Esophagus mucosa (tissue), 1 donor: ENCODE measurements around the gene WDFY3. TPM values are rescaled to one million over a fixed set of nuclear protein-coding genes. Genes with fewer than 3 reads are reported as not detected.
"Not testable (repeated sequence)": the region's sequence is repeated elsewhere in the genome, so short reads cannot be mapped to it uniquely, and the experiment has no call there.

Experiments used
- ATAC-seq: fragments of 200-7000 bp; cut with Tn5 transposase; one replicate; pipeline ENCODE4 v1.9.1; 2020
- total RNA-seq: library from RNA; stranded (reverse); gene quantifications from one replicate; pipeline ENCODE4 v1.2.4, GENCODE V29; 2023
- donor health status: DM: yes; HTN: yes; CAD: no.

WDFY3 gene
- total RNA-seq, 1 donor from 2014 or later, result 46.7 TPM

DNA sequence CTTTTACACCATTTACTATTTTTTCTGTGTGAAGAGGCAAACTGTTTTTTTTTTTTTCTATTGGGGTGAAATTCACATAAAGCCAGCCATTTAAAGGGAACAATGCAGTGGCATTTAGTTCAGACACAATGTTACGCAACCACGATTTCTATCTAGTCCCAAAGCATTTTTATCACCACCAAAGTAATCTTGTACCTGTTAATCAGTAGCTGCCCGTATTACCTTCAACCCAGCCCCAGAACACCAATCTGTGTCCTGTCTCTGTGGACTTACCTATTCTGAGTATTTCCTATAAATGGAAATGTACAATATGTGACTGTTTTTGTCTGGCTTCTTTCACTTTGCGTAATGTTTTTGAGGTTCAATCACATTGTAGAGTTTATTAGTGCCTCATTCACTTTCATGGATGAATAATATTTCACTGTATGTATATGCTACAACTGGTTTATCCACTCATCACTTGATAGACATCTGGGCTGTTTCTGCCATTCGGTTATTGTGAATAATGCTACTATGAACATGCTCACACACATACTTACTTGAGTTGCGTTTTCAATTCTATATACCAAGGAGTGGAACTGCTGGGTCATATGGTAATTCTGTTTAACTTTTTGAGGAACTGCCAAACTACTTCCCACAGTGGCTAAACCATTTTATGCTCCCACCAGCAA lies 267.4 kb downstream of the WDFY3 start:
- peak; percentile 98 for ATAC-seq

DNA sequence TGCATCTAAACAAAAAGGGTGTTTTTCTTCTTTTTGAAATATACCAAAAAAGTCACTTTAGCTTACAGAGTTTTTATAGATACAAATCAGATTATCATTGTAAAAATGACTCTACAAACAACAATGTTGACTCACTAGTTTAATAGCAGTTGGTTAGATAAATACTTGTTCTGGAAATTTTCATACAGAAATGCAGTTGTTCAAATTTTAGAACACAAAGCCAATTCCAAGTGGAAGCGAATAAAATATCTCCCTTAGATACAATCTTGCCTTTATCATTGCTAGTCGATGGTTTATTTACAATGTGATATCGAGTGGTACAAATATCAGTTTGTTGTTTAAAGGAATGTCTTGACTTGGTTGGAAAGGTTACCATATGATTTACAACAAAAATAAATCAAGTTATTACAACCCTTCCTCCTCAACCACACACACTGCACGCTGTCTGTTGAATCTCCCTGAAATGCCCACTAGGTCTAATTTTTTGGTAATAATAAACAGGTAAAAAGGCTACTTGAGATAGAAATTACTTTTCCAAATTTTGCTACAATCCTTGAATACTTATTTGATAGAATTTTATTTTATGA lies 268.8 kb downstream of the WDFY3 start:
- ATAC-seq, result no peak

DNA sequence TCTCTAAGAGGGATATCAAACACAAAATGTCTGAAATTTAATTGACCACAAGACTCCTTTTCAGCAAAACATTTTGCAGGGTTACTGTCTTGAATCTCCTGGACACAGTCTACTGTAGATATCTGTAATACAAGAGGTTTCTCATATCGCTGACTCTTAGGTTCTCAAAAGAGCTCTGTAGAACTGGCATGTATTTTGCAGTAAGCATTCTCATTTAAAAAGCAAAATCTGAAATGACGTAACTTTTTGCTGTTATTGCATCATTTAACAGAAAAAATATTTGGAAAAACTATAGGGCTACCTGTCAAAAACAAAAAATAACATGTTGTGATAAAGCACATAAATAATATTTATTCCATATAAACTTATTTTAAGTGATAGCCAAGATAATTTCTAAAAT lies 269.3 kb downstream of the WDFY3 start:
- no peak for ATAC-seq

DNA sequence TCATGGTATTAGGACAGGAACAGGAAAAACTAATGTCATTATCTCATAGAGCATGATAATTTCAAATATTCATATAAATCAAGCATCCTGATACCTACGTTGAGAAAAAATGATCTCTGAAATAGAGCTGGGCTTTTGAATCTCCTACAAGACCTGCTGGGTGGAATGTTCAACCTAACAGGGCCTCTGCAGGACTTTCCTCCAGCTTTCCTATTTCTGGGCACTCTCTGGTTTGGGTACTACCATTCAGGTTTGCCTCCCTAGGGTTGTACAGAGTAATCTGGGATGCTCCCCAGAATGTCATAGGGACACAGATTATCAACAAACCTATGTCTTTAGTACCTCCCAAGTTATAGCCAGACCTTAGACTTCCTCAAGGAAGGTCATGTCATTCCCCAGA lies 274.7 kb downstream of the WDFY3 start:
- no peak for ATAC-seq

DNA sequence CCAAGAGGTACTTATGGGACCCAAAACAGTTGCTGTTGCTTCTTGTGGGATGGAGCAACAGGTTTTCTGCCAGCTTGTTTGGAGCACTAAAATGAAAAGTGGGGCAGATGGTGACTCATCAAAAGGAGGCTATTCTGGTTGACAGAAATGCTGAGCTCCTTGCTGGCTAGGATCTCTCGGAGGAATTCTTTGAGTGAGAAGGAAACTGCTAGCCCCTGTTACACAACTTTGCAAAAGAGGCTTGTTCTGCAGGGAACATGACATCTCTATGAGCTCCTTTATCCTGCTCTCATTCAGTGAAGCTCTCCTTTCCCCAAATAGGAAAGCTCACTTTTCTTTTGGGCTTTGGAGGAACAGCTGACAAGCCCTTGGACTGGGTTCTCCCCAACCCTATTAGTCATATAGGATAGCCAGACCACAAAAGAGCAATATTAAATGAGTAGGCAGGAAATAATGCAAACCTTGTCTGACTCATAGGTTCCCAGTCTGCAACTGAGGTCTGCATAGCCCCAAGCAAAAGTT lies 275.3 kb downstream of the WDFY3 start:
- peak; percentile 97 for ATAC-seq

DNA sequence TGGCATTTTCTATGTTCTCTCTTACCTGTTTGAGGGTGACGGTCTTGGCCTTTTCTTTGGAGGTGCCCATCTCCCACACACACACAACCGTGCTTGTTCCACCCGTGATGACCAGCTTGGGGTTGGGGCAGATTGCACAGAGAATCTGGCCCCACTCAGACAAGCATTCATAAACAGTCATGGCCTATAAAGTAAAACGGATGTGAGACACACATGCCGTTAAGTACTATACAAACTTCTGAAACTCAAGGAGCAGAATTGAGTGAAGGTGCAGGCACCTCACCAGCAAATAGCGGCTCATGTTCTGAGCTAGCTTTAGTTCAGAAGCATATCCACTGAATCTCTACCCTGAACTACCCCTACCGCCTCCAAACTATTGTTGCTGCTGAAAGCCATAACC lies 276.0 kb downstream of the WDFY3 start:
- no peak for ATAC-seq

DNA sequence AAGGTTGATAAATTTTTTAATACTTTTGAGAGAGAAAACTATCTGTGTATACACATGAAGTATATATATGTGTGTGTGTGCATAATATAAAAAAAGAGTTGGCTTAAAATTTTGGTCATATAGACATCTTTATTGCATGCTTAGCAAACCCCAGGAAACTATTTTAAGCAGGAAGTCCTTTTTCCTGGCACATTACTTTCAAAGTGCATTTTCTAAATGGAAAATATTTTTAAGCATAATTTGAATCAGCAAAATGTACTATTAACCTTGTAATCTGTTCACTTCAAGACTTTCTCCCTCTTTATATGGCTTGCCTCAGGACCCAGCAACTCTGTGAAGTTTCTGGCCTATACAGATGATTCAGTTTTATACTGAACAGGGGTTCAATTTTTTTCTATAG lies 277.3 kb downstream of the WDFY3 start:
- ATAC-seq, result no peak

DNA sequence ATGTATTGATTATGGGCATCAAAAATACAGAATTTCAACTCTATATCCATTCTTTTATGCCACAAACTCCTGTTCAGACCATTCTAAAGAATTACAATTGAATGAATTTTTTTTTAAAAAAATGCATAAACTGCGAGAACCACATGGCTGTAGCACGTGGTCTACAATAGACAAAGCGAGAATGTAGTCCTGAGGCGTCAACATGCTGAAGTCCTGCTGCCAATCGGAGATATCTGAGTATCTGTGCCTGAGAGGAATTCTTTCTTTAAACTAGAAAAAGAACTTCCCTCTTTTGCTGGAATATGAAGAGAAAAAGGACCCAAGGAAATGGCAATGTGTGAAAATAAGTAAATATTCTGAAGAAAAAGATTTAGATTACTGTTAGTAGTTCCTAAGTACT lies 277.9 kb downstream of the WDFY3 start:
- no peak for ATAC-seq

DNA sequence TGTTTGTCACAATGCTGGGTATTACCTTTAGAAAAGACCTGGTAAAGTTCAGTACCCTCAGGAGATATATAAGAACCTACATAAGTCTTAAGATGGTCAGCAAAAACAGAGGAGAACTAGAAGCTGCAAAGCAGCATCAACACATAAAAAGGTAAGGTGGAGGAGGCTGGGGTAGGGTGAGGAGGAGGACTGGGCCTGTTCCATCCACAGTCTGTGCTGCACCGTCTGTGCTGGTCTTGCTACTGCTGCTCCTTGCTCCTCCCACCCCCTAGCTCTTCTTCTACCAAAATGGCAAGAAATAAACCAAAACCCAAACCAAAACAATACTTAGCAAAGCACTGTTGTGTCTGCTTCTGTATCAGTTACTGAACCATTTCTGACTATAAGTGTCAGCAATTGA lies 281.4 kb downstream of the WDFY3 start:
- ATAC-seq, result no peak

DNA sequence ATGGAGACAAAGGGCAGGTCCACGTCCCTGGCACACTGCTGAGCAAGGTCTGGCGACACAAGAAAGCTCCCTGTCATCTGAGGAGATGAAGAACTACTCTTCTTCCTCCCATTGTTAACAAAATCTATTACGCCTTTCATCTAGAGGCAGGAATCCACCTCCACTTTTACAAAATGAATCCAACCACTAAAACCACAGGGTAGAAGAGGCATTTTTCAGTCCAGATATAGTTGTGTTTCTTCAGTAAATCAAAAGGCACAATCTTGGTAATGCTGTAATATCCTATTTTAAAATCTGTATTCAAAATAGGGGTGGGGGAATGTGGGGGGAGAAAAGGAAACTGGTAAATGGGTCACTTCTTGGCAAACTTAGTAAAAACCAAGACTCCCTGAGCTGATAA lies 282.1 kb downstream of the WDFY3 start:
- ATAC-seq, result no peak

DNA sequence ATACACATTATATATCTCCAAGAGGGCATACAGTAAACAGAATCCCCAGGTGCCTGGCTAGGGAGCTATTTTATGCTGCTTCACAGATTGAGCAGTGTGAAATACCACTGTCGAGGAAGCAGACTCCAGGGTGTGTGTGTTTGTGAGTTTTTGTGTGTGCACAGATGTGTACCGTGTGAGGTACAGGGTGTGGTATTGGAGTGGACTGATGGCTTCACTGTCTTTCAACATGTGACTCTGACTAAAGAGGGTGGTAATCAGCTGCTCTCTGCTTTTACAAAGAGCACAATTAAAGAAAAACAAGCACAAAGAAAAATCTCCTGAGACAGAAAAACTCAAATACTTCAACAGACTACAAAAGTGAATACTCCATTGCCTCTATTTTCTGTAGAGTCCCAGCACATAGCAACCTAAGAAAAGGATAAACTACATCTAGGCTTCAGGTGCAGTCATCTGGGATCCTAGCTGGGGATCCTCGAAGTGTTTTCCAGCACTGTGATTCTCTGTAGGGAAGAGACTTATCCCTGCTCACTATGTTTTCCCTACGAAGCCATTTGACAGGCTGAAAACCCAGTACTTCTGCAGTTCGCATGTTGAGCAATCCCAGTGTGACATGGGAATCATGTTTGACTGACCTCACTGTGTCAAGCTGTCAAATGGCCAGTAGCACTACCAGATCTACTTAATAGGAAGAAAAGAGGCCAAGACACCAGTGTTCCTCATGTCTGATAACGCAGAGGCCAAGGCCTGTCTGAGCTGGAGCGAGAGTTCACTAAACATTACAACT lies 283.2 kb downstream of the WDFY3 start:
- ATAC-seq, result peak; percentile 47

DNA sequence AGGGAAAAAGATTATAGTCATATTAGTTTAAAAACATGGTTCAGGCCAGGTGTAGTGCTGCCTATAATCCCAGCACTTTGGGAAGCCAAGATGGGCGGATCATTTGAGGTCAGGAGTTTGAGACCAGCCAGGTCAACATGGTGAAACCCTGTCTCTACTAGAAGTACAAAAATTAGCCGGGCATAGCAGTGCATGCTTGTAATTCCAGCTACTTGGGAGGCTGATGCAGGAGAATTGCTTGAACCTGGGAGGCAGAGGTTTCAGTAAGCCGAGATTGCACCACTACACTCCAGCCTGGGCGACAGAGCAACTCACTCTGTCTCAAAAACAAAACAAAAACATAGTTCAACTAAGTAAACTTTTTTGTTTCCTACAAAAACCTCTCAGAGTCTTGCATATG lies 283.8 kb downstream of the WDFY3 start:
- ATAC-seq, result not testable (repeated sequence)

DNA sequence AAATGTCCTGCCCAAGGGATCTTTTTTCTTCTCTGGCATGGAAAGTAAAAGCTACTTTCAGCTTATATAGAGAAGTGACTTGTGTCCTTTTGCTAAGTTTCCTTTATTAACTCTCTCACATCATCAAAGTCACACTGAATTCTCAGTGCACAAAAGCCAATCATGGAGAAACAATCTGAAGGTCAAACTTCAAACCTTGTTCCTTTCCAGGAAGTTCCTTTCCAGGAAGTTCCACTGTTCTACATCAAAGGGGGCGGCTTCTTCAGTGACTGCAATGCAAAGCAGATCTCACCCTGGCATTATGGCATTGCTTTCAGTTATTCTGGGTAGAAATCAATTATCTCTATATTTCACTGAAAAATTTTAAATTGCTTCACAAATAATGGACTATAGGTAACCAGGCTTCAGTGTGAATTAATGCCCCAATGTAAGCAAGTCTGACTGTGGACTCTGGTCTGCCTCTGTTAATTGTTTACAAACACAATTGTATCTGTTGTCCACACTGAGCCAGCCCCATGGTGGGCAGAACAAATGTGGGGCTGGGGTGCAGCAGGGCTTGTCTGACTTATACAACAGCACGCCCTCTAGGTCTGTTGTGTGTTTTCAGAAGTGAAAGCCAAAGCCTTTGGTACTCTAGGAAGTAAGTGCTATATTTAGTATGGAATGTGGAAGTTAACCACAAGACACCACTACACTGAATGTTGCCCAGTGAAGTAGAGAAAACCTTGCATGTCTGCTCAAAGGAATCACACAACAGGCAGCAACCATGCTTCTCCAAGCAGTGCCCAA lies 284.8 kb downstream of the WDFY3 start:
- peak; percentile 46 for ATAC-seq

DNA sequence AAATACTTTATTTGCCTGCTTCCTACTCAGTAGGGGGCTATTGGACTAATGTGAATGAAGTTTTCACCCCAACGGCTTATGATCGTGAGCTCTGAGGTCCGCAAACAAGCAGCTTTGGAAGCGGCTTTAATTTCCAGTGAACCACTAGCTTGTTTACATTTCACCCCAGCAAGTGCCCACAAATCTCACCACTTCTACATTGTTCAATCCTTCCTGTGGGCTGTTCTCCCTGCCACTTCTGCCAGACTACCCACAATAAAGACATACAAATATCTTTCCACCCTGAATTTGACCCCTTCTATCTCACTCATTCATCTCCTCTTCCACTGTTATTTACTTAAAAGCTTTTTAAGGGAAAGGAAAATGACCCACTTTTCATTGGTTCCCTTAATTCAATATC lies 285.5 kb downstream of the WDFY3 start:
- no peak for ATAC-seq

DNA sequence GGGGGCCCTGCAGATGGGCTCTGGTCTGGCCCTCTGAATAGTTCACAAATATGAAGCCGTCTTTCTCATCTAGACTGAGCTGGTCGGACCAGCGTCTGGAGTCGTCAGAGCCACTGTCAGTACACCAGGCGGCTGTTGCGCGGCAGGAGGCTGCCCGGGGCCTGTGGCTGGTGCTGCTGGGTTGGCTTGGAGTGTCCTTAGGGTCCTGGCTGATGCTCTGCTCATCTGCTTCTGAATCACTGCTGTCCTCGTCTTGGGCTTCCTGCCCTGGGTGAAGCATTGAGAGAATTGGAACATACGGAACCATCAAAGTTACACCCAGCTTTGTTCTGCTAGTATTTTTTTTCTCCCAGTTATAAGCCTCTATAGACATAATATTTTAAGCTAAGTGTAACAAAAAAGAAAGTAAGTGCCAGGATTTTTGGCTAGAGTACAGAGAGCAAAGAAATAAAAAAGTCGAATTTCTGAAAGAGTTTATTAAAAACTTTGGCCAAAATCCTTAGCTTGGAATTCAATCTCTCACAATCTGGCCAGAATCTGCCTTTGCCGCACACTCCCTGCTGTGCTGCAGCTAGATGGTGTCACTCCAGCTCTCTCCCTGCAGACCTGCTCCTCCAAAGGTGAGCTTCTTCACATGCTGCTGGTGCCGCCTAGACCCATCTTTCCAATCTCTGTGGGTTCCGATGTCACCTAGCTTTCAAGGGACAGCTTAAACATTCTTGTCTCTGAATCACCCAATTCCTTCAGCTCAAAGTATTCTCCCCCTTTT lies 287.3 kb downstream of the WDFY3 start:
- ATAC-seq, result no peak

DNA sequence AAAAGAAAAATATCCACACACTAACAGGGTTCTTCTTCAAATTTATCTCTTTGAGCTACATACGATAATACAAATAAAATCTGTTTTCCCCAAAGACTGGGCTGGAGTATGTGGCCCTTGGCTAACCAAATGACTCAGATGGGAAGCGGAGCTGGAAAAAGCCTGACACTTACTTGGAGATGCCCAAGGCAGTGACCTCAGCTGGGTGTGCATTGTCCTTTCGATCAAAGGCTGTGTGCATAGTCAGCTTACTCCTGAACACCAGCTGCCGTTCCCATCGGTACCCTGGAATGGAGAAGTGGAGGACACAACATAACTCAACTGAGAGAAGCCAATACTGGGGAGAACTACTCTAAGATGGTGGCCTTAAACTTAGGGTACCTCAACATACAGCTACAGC lies 288.5 kb downstream of the WDFY3 start:
- ATAC-seq, result no peak

DNA sequence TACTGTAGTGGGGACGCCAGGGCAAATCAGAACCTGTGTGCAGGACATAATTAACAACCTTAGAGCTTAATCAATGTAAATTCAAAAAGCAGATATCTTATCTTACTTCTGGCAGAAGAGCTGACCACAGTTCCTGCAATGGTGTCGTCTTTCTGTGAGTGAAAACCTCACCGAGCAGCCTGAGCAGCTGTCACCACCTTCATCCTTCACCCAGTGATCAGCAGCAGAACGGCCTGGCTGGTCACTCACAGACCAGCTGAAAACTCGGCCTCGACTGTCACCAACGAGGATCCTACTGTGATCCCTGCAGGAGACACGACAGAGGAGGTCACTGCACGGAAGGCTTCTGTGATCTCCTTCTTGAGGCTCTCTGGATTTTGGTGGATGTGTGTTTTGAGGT lies 289.4 kb downstream of the WDFY3 start:
- ATAC-seq, result no peak

DNA sequence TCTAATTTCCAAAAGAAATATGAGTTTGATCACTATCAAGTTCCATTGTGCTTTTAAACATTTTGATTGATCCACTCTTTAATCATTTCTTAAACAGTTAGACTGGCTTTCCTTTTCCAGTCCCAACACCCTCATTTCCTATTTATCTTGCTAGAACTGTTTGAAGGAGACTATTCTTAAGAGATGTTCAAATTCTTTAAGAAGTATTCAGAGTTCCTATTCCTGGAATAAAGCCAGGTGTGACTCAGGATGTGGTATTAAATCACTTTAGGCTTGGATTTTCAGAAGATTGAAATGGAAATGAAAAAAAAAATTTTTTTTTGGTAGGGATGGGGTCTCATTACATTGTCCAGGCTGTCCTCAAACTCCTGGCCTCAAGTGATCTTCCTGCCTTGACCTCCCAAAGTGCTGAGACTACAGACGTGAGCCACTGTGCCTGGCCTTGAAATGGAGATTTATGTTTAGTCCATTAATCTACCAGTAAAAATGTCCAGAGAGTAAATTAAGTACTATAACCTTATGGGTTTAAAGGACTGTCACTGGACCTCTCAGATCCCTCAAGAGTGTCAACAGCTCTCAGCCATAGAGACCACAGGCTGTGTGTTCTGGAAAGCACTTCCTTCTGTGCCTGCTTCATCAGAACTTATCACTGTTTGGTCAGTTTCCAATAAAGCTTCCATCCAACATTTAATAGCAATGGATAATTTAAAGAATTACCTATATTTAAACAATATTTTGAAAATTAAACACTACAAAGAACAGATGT lies 292.8 kb downstream of the WDFY3 start:
- no peak for ATAC-seq

DNA sequence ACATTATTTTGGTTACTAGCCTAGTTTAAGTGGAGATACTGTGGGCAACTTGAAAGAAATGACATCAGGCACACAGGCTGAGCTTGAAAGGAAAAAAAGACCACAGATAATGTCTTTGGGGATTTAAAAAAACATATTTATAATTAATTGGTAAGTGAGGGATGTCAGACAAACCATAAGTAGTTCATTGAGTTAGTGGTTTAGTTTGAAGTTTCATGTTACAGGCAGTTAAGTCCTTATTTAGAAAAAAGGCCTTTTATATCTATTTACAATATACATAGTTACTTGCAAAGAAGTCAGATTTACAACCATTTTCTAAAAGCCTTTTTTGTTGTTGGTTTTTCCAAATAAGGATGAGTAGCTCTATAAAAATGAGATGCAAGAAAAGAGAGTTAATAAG lies 294.3 kb downstream of the WDFY3 start:
- ATAC-seq, result no peak

DNA sequence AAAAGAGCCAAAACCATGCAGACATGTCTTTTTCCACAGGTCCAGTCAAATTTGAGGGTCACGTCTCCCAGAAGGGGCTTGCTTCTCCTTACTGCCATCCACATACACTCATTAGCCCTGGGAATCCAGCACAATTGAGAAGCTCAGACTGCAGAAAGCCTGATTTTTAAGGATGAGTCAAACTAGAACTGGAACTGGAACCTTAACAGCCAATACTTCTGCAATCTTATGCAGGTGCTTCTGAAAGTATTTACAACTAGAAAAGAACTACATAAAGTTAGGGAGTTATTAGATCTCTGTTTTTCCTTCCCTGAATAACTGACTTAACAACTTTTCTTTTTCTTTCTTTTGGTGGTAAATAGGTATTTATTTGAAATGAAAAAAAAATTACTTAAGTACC lies 297.3 kb downstream of the WDFY3 start:
- no peak for ATAC-seq

DNA sequence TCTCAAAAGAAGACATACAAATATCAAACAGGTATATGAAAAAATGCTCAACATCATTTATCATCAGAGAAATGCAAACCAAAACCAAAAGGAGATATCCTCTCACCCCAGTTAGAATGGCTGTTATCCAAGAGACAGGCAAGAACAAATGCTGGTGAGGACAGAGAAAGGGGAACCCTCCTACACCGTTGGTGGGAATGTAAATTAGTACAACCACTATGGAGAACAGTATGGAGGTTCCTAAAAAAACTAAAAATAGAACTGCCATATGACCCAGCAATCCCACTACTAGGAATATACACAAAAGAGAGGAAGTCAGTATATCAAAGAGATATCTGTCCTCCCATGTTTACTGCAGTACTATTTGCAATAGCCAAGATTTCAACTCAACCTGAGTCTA lies 300.1 kb downstream of the WDFY3 start:
- no peak for ATAC-seq
